Motor neuron (in vitro differentiated cells): ENCODE measurements around the gene PLSCR5. TPM values are rescaled to one million over a fixed set of nuclear protein-coding genes. Genes with fewer than 3 reads are reported as not detected.
A peak's percentile ranks its signal among the peaks of the same experiment; 100 is the strongest.

Experiments used
- ATAC-seq, 8 experiments: fragments of 200-7000 bp; cut with Tn5 transposase; replicated peaks in 6 of 8; 2 replicates each; pipeline ENCODE4 v1.8.0; 2021; ENCODE audit warnings: mild to moderate bottlenecking in 8 of 8, moderate library complexity in 8 of 8
- H3K27ac ChIP-seq, 2 donors: fragments of 250-450 bp; sonication (Bioruptor Pico); 2 replicates each; pipeline ENCODE4 v1.9.0; 2021; ENCODE audit warnings: antibody characterized with exemption in 2 of 2, mild to moderate bottlenecking in 2 of 2, moderate library complexity in 1 of 2
- H3K4me1 ChIP-seq, 2 donors: fragments of 250-450 bp; sonication (Bioruptor Pico); replicated peaks in 1 of 2; 2 replicates each; pipeline ENCODE4 v1.6.1; 2021; ENCODE audit warnings: antibody characterized with exemption in 2 of 2, mild to moderate bottlenecking in 2 of 2, moderate library complexity in 1 of 2
- H3K4me3 ChIP-seq, 5 donors: fragments of 250-450 bp; sonication (Bioruptor Pico); 2 replicates each; pipeline ENCODE4 v1.9.0; 2021; ENCODE audit warnings: antibody characterized with exemption in 5 of 5, mild to moderate bottlenecking in 5 of 5, moderate library complexity in 4 of 5
- WGBS, 10 experiments: fragments of 450-650 bp; shearing (Covaris generic); methylation state at CpG; one replicate each; pipeline ENCODE4 v1.0.0; 2022; 5-methylcytosine and 5-hydroxymethylcytosine counted together
- in situ Hi-C, 9 experiments: fragments of 400-800 bp; cut with MboI; loops; one replicate each; pipeline ENCODE4 v1.15.0; 2021; ENCODE audit warnings: low sequenced_read_pairs in 9 of 9, low pct_unique_long_range_greater_than_20kb in 2 of 9; ENCODE audit not compliant: unreplicated experiment in 9 of 9
- total RNA-seq, 8 experiments: library from RNA; unstranded; fragments of 300-600 nt; gene quantifications; 2 replicates each; pipeline versions ENCODE4 v1.2.3 to v1.2.4, GENCODE V29; 2022

The PLSCR5 gene
- total RNA-seq, 8 experiments from 2014 or later = 0.16 to 0.78 (median 0.34) TPM; not detected in 4

DNA sequence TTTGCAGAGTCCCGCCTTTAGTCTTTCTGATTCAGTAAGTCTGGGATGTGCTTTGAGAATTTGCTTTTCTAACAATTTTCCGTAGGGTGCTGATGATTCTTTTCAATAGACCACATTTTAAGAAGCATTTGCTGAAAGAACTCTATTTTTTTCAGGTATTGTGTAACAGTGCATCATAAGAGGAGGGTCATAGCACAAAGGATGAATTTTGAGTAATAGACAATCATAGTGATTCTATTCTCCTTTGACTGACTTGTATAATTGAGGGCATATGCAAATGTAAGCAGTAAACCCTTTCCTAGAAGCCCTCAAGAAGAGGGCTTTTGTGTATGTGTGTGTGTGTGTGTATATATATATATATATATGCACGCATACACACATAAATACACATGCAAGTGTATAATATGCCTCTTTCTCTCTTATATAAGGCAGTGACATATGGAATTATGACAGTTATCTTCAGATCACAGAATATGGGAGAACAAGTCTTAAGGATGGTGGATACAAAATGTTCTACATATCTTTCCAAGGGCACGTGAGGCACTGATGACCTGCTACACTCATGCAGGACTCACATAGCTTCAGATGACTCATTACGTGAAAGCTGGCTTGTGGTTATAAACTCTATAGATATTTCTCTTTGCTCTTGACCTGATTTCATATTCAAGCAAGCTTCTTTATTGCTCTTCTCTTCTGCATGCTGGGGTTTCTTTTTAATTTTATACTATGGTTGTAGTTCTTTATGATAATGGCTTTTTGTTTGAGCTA, 54.2 kb downstream of the PLSCR5 start:
- in situ Hi-C loops = loop anchor here in 1 of 9 experiments (25.0 kb wide), 1 partner anchor 339 kb away; no protein-coding TSS in a partner anchor
- Histone ChIP-seq H3K4me1 (no peaks in the 10 kb centered on the region), H3K4me3 (no peak overlapping the region), H3K27ac (no peak overlapping the region)
- ATAC-seq = peak in 4 of 8 experiments; percentile 31 to 86 (median 75)
- 41 to 100% (median 86%) methylated on average over 1 to 4 of the region's 5 CpGs for WGBS, 10 experiments

DNA sequence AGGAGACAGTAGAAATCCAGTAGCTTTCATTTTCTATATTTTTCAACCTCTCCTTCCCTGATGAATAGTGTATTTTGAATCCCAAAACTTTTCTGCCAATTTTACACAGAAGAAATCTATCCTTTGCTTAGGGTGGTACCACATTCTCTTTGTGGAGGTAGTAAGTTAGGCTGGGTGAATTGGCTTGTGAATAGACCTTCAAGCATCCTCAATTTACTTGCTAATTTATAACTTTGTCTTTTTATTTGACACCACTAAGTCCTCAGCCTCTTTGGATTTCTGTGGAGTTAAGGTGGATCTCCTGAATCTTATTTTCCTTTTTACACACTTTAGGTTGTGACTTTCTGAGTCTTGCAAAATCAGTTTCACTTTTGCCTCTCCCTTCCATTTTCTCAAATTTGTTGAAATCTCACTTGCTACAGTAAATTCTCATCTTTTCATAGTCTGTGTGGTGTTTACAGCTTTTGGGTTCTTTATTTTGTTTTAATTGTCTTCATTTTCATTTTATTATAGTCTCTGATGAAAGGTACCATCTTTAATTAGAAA, 55.0 kb downstream of the PLSCR5 start:
- peak in 1 of 8 experiments; percentile 18 for ATAC-seq
- Histone ChIP-seq H3K4me3 (no peak overlapping the region), H3K27ac (no peak overlapping the region), H3K4me1 (no peaks in the 10 kb centered on the region)
- in situ Hi-C loops = loop anchor here in 1 of 9 experiments (25.0 kb wide), 1 partner anchor 338 kb away; no protein-coding TSS in a partner anchor

- in situ Hi-C loops = no loop called here
- peaks cover 0 to 2% of the 10 kb centered on the region in 2 donors for H3K4me1 ChIP-seq
- no peak for ATAC-seq
- H3K27ac ChIP-seq = no peak overlapping the region
- no peak overlapping the region for H3K4me3 ChIP-seq
These were observed 57.8 kb downstream of the PLSCR5 start for GRCh38 chr3:146547235-146547835.

DNA sequence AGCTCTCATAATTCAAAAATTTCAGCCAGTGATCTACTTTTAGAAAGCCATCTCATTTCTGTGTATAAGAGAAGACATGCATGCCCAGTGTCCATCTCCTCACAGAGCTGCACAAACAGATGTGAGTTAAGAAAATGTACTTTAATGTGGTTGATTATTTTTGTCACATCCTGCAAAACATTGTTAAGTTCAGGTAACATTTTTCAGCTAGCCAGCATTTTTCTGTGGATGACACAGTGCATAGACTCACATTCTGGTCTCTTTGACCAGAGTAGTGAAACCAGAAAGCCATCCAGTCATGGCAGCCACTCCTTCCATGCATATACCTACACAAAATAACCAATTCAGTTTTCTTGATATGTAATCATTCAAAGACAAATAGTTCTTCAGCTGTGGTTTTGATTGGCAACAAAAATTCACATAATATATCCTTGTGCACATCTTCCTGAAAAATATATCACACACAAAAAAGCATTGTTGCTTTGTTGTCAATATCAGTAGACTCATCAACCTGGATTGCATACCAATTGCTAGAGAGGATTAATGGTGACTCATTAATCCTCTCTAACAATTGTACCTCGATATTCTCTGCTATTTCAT, 58.7 kb downstream of the PLSCR5 start:
- in situ Hi-C loops = no loop called here
- Histone ChIP-seq H3K4me3 (no peak overlapping the region), H3K27ac (no peak overlapping the region), H3K4me1 (peaks cover 0 to 2% of the 10 kb centered on the region in 2 donors)
- WGBS, 10 experiments = 60 to 80% (median 67%) methylated on average over 1 of the region's 1 CpG; no CpG with 5 or more reads in 4 of the 10 experiments
- ATAC-seq = no peak

DNA sequence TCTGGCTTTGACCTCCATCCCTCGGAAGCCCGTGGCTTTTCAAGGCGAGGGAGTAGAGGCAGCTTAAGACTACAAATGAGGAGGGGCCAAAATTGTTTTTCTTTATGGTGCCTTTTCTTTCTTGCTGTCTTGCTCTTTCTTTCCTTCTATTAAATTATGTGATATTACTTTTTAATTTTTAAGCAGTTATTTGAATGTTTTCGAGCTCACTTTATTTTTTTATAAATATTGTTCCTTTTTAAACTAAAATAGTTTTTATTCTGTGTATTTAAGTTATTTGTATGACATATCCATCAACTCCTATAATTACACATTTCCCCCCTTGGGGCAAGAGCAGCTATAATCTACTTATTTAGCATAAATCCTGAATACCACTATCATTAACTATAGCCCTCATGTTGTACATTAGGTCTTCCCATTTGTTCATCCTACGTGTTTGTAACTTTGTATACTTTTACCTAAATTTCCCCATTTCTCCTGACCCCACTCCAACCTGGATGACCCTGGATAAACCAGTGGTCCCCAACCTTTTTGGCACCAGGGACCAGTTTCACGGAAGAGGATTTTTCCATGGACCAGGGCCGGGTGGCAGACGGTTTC, 60.1 kb downstream of the PLSCR5 start:
- in situ Hi-C loops = no loop called here
- peaks cover 0 to 2% of the 10 kb centered on the region in 2 donors for H3K4me1 ChIP-seq
- H3K27ac ChIP-seq = no peak overlapping the region
- WGBS, 10 experiments = 18 to 80% (median 50%) methylated on average over 4 to 8 of the region's 8 CpGs
- no peak for ATAC-seq
- peak overlapping the region; percentile 39 to 50 (median 44) for H3K4me3 ChIP-seq

GRCh38 chr3:146544002-146544928, 60.9 kb downstream of the PLSCR5 start, which contains the start of gene PLSCR1:
Gene PLSCR1 (minus strand): TSS chr3:146544607. CDS start chr3:146536552, 8,055 bp downstream.
- Histone ChIP-seq H3K4me1 (peaks cover 0 to 2% of the 10 kb centered on the region in 2 donors), H3K4me3 (peak within 1 kb of the TSS; percentile 39 to 50 (median 44)), H3K27ac (no peak within 1 kb of the TSS)
- peak; percentile 83 to 94 (median 88) for ATAC-seq
- WGBS, 10 experiments = 0% methylated on average over 1 to 6 of the region's 51 CpGs; no CpG with 5 or more reads in 4 of the 10 experiments
- in situ Hi-C loops = no loop called here

DNA sequence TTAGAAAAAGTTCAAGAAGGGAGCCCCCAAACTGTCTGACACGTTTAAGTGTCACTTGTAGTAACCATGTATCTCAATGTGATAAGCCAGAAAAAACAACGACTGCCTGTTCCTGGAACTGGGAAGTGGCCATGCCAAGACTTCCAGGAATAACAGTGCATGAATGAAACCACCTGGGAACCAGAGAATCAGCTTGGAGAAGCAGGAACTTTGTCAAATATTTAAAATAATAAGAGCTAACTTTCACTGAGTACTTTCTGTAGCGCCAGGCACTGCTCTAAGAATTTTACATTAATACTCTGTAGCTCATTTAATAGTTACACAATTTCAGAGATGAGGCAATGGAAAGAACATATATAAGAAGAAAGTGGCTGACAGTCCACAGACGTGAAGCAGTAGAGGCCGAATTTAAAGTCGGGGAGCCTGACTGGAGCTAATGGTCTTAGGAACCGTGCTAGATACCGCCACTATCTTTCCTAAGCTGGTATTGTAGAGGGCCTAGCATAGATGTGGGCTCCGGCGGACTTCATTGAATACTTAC, 61.6 kb downstream of the PLSCR5 start:
- Histone ChIP-seq H3K4me3 (peak overlapping the region; percentile 39 to 50 (median 44)), H3K4me1 (peaks cover 0 to 2% of the 10 kb centered on the region in 2 donors), H3K27ac (no peak overlapping the region)
- ATAC-seq = peak in 3 of 8 experiments; percentile 1 to 42 (median 41)
- WGBS, 10 experiments = 0 to 37% (median 11%) methylated on average over 1 to 7 of the region's 10 CpGs; no CpG with 5 or more reads in 2 of the 10 experiments
- in situ Hi-C loops = no loop called here

DNA sequence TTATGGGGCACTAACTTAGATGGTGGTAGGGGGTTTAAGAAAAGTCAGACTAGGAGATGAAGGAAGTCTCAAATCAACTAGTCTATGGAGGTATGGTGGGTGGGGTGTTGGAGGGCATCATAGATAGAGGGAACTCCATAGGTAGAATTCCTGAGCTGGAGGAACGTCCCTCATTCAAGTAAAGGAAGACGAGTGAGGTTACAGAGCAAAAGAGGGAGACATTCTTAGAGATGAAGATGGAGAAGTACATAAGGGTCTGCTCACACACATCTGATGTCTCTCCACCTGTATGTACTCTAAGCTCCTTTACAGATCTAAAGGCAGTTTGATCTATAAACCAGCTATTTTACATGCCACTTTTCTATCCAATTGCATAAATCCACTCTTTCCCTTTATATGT, 62.2 kb downstream of the PLSCR5 start:
- Histone ChIP-seq H3K4me1 (peaks cover 0 to 2% of the 10 kb centered on the region in 2 donors), H3K4me3 (peak overlapping the region in 1 of 5 donors; percentile 50), H3K27ac (no peak overlapping the region)
- no peak for ATAC-seq
- in situ Hi-C loops = no loop called here
- 0 to 100% (median 60%) methylated on average over 1 to 2 of the region's 2 CpGs; no CpG with 5 or more reads in 5 of the 10 experiments for WGBS, 10 experiments

GRCh38 chr3:146542179-146542578, 63.0 kb downstream of the PLSCR5 start:
- in situ Hi-C loops = no loop called here
- no peak overlapping the region for H3K27ac ChIP-seq
- peaks cover 0 to 2% of the 10 kb centered on the region in 2 donors for H3K4me1 ChIP-seq
- no peak for ATAC-seq
- H3K4me3 ChIP-seq = no peak overlapping the region
- 10 to 100% (median 50%) methylated on average over 1 to 2 of the region's 2 CpGs; no CpG with 5 or more reads in 4 of the 10 experiments for WGBS, 10 experiments

GRCh38 chr3:146540978-146541377, 64.2 kb downstream of the PLSCR5 start:
- peaks cover 0 to 2% of the 10 kb centered on the region in 2 donors for H3K4me1 ChIP-seq
- no peak for ATAC-seq
- H3K27ac ChIP-seq = no peak overlapping the region
- in situ Hi-C loops = no loop called here
- WGBS, 10 experiments = 38 to 100% (median 84%) methylated on average over 1 of the region's 1 CpG; no CpG with 5 or more reads in 4 of the 10 experiments
- H3K4me3 ChIP-seq = no peak overlapping the region

DNA sequence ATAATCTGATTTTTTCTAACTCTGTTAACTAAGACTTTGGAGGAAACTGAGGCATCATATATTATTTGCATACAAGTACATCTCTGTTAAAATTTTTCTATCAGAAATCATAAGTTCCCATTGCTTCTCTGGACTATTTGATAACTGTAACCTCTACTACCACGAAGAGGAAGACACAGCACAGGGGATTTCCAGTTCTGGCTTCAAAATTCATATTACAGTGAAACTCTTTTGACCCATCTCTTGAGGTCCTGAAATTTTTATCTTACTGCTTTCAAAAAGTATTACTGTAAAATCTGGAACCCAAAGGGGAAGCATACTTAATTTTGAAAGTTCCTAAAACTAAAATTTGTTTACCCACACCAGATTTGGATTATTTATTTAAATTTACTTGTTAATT, 64.9 kb downstream of the PLSCR5 start:
- no peak for ATAC-seq
- H3K4me1 ChIP-seq = peaks cover 0 to 2% of the 10 kb centered on the region in 2 donors
- H3K27ac ChIP-seq = no peak overlapping the region
- 0 to 100% (median 77%) methylated on average over 1 of the region's 1 CpG; no CpG with 5 or more reads in 2 of the 10 experiments for WGBS, 10 experiments
- no peak overlapping the region for H3K4me3 ChIP-seq
- in situ Hi-C loops = no loop called here
